Mesenchymal stem cell (in vitro differentiated cells and primary cell): ENCODE data around the gene TECPR2.
A peak's percentile ranks its signal among the peaks of the same experiment; 100 is the strongest.

Experiments
- DNase-seq: peaks from one replicate; pipeline ENCODE4 v3.0.0-alpha.2; 2013
- H2AFZ ChIP-seq: one replicate; pipeline ENCODE4 v1.6.1; 2013; ENCODE audit warnings: low read depth, mild to moderate bottlenecking, control low read depth, inconsistent platforms, low read length, moderate library complexity
- H2AK5ac ChIP-seq: 2 replicates; pipeline ENCODE4 v1.6.1; 2013; ENCODE audit warnings: low read length, moderate library complexity, mild to moderate bottlenecking, inconsistent platforms; ENCODE audit not compliant: severe bottlenecking
- H2BK120ac ChIP-seq: one replicate; pipeline ENCODE4 v1.6.1; 2013; ENCODE audit warnings: low read depth, mild to moderate bottlenecking, inconsistent platforms, low read length, moderate library complexity
- H2BK12ac ChIP-seq, 2 experiments: one replicate each; pipeline ENCODE4 v1.6.1; 2013; ENCODE audit warnings: inconsistent platforms in 2 of 2, low read length in 2 of 2, mild to moderate bottlenecking in 2 of 2, moderate library complexity in 2 of 2, control low read depth in 1 of 2
- H2BK15ac ChIP-seq: one replicate; pipeline ENCODE4 v1.6.1; 2013; ENCODE audit warnings: mild to moderate bottlenecking, low read depth, inconsistent platforms; ENCODE audit not compliant: poor library complexity, severe bottlenecking
- H2BK5ac ChIP-seq: 2 replicates; pipeline ENCODE4 v1.6.1; 2013; ENCODE audit warnings: low read depth, mild to moderate bottlenecking, low read length, control low read depth, inconsistent platforms; ENCODE audit not compliant: poor library complexity, severe bottlenecking
- H3K14ac ChIP-seq, 2 experiments: one replicate each; pipeline ENCODE4 v1.6.1; 2013; ENCODE audit warnings: inconsistent platforms in 2 of 2, low read length in 2 of 2, control low read depth in 1 of 2, mild to moderate bottlenecking in 1 of 2, moderate library complexity in 1 of 2
- H3K18ac ChIP-seq, 2 experiments: one replicate each; pipeline ENCODE4 v1.6.1; 2013; ENCODE audit warnings: inconsistent platforms in 2 of 2, low read length in 2 of 2, control low read depth in 1 of 2, low read depth in 1 of 2, mild to moderate bottlenecking in 1 of 2
- H3K23ac ChIP-seq, 2 experiments: one replicate each; pipeline ENCODE4 v1.6.1; 2013; ENCODE audit warnings: inconsistent platforms in 2 of 2, low read length in 2 of 2, mild to moderate bottlenecking in 2 of 2, moderate library complexity in 2 of 2, control low read depth in 1 of 2
- H3K27ac ChIP-seq: 2 replicates; pipeline ENCODE4 v1.5.1; 2013; ENCODE audit warnings: mild to moderate bottlenecking, moderate library complexity, low read length, control low read depth, inconsistent platforms; ENCODE audit not compliant: poor library complexity, severe bottlenecking
- H3K27me3 ChIP-seq, 2 experiments: 2 replicates each; pipeline versions ENCODE4 v1.6.1 to v1.7.0; 2013; ENCODE audit warnings: low read length in 2 of 2, mild to moderate bottlenecking in 2 of 2, moderate library complexity in 2 of 2, control low read depth in 1 of 2, inconsistent platforms in 1 of 2; ENCODE audit not compliant: control insufficient read depth in 1 of 2, insufficient read depth in 1 of 2
- H3K36me3 ChIP-seq, 2 experiments: 2 replicates each; pipeline versions ENCODE4 v1.6.1 to v1.7.0; 2013; ENCODE audit warnings: low read length in 2 of 2, control low read depth in 1 of 2, inconsistent platforms in 1 of 2, low read depth in 1 of 2, mild to moderate bottlenecking in 1 of 2; ENCODE audit not compliant: insufficient read depth in 2 of 2, control insufficient read depth in 1 of 2
- H3K4ac ChIP-seq, 2 experiments: one replicate each; pipeline ENCODE4 v1.6.1; 2013; ENCODE audit warnings: inconsistent platforms in 2 of 2, low read length in 2 of 2, mild to moderate bottlenecking in 2 of 2, moderate library complexity in 2 of 2, control low read depth in 1 of 2, low read depth in 1 of 2
- H3K4me1 ChIP-seq: 2 replicates; pipeline ENCODE4 v1.6.1; 2013; ENCODE audit warnings: low read depth, low read length, control low read depth; ENCODE audit not compliant: control insufficient read depth, insufficient read depth
- H3K4me2 ChIP-seq: 2 replicates; pipeline ENCODE4 v1.6.1; 2013; ENCODE audit warnings: low read length, mild to moderate bottlenecking, inconsistent platforms; ENCODE audit not compliant: poor library complexity, severe bottlenecking
- H3K4me3 ChIP-seq, 2 experiments: 2 replicates each; pipeline versions ENCODE4 v1.5.1 to v1.7.0; 2013; ENCODE audit warnings: low read length in 2 of 2, mild to moderate bottlenecking in 2 of 2, control low read depth in 1 of 2, low read depth in 1 of 2; ENCODE audit not compliant: insufficient read depth in 1 of 2
- H3K79me1 ChIP-seq: replicated peaks from 2 replicates; pipeline ENCODE4 v1.6.1; 2013; ENCODE audit warnings: mild to moderate bottlenecking, control low read depth, low read length, inconsistent platforms; ENCODE audit not compliant: poor library complexity, severe bottlenecking
- H3K9ac ChIP-seq: 2 replicates; pipeline ENCODE4 v1.7.0; 2013; ENCODE audit warnings: mild to moderate bottlenecking, low read length, moderate library complexity
- H3K9me3 ChIP-seq: 2 replicates; pipeline ENCODE4 v1.7.0; 2013; ENCODE audit warnings: mild to moderate bottlenecking, low read length; ENCODE audit not compliant: control insufficient read depth
- H4K8ac ChIP-seq: one replicate; pipeline ENCODE4 v1.6.1; 2013; ENCODE audit warnings: inconsistent platforms, mild to moderate bottlenecking, low read length, moderate library complexity
- H4K91ac ChIP-seq: one replicate; pipeline ENCODE4 v1.6.1; 2013; ENCODE audit warnings: mild to moderate bottlenecking, low read length, inconsistent platforms
- WGBS: methylation state at CpG from one replicate; pipeline ENCODE4 v1.1.7; 2013; ENCODE audit warnings: mixed read lengths; 5-methylcytosine and 5-hydroxymethylcytosine counted together

TECPR2 gene

GRCh38 chr14:102442241-102443211, 79.8 kb downstream of the TECPR2 start:
- Histone ChIP-seq H3K4me2 (no peak overlapping the region), H3K4ac (no peak overlapping the region), H2BK12ac (no peak overlapping the region), H3K79me1 (no peaks in the 10 kb centered on the region), H3K27ac (no peak overlapping the region), H3K9me3 (no peaks in the 10 kb centered on the region), H3K9ac (no peak overlapping the region), H3K36me3 (peaks cover 56 to 79% of the 10 kb centered on the region in 2 experiments), H2AK5ac (no peak overlapping the region), H3K4me3 (no peak overlapping the region), H3K4me1 (no peaks in the 10 kb centered on the region), H2BK5ac (no peak overlapping the region), H3K23ac (no peak overlapping the region), H4K91ac (no peak overlapping the region), H4K8ac (no peak overlapping the region), H3K18ac (no peak overlapping the region), H3K27me3 (no peaks in the 10 kb centered on the region), H2BK15ac (no peak overlapping the region), H2AFZ (no peak overlapping the region), H3K14ac (no peak overlapping the region), H2BK120ac (no peak overlapping the region)
- 95% methylated on average over 15 of the region's 15 CpGs for WGBS
- no peak for DNase-seq

- DNase-seq = no peak
- no peak overlapping the region for H2BK15ac ChIP-seq
- 98% methylated on average over 7 of the region's 7 CpGs for WGBS
Observed at GRCh38 chr14:102445066-102445465, 82.3 kb downstream of the TECPR2 start.

DNA sequence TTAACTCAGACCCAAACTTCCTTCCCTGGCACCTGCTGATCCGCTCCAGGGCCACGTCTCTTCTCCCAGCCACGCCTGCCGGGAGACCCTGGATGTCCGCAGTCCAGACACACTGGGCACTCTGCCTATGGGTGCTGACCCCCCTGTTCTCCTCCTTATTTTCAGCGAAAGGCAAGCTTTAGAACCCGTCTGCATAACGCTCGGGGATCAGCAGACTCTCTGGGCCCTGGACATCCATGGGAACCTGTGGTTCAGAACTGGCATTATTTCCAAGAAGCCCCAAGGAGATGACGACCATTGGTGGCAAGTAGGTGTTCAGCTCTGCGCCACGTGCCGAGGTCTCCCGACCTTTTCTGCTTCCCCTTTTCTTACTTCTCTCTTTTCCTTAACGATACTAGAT, 82.9 kb downstream of the TECPR2 start:
- no peaks in the 10 kb centered on the region for H3K9me3 ChIP-seq
- H2AK5ac ChIP-seq = no peak overlapping the region
- no peak overlapping the region for H2BK5ac ChIP-seq
- no peak overlapping the region for H3K23ac ChIP-seq
- DNase-seq = no peak
- H3K9ac ChIP-seq = no peak overlapping the region
- H2AFZ ChIP-seq = no peak overlapping the region
- H3K27me3 ChIP-seq = no peaks in the 10 kb centered on the region
- no peak overlapping the region for H4K8ac ChIP-seq
- no peak overlapping the region for H3K4me2 ChIP-seq
- no peak overlapping the region for H2BK12ac ChIP-seq
- no peak overlapping the region for H2BK120ac ChIP-seq
- no peak overlapping the region for H3K27ac ChIP-seq
- no peaks in the 10 kb centered on the region for H3K4me1 ChIP-seq
- H3K4ac ChIP-seq = no peak overlapping the region
- 96% methylated on average over 13 of the region's 15 CpGs for WGBS
- H4K91ac ChIP-seq = no peak overlapping the region
- no peak overlapping the region for H3K4me3 ChIP-seq
- H3K79me1 ChIP-seq = no peaks in the 10 kb centered on the region
- no peak overlapping the region for H3K14ac ChIP-seq
- H3K18ac ChIP-seq = no peak overlapping the region
- H3K36me3 ChIP-seq = peaks cover 57 to 89% of the 10 kb centered on the region in 2 experiments
- no peak overlapping the region for H2BK15ac ChIP-seq

More at GRCh38 chr14:102445066-102445465, 82.3 kb downstream of the TECPR2 start:
- H2AFZ ChIP-seq = no peak overlapping the region
- no peak overlapping the region for H3K27ac ChIP-seq
- no peak overlapping the region for H3K4ac ChIP-seq
- H2BK5ac ChIP-seq = no peak overlapping the region
- no peak overlapping the region for H2BK120ac ChIP-seq
- H2AK5ac ChIP-seq = no peak overlapping the region
- H3K14ac ChIP-seq = no peak overlapping the region
- no peaks in the 10 kb centered on the region for H3K79me1 ChIP-seq
- H4K91ac ChIP-seq = no peak overlapping the region
- no peak overlapping the region for H3K23ac ChIP-seq
- no peak overlapping the region for H3K9ac ChIP-seq
- H3K4me1 ChIP-seq = no peaks in the 10 kb centered on the region
- no peaks in the 10 kb centered on the region for H3K27me3 ChIP-seq
- no peak overlapping the region for H3K4me2 ChIP-seq
- H3K4me3 ChIP-seq = no peak overlapping the region
- peaks cover 56 to 89% of the 10 kb centered on the region in 2 experiments for H3K36me3 ChIP-seq
- H3K18ac ChIP-seq = no peak overlapping the region
- H4K8ac ChIP-seq = no peak overlapping the region
- H2BK12ac ChIP-seq = no peak overlapping the region
- H3K9me3 ChIP-seq = no peaks in the 10 kb centered on the region

- 90% methylated on average over 16 of the region's 17 CpGs for WGBS
- H3K36me3 ChIP-seq = peaks cover 61 to 89% of the 10 kb centered on the region in 2 experiments
- no peak overlapping the region for H3K23ac ChIP-seq
- H2AK5ac ChIP-seq = no peak overlapping the region
- H2AFZ ChIP-seq = no peak overlapping the region
- H3K4me3 ChIP-seq = no peak overlapping the region
- peak overlapping the region; percentile 18 for H4K91ac ChIP-seq
- H3K14ac ChIP-seq = no peak overlapping the region
- H2BK5ac ChIP-seq = no peak overlapping the region
- H3K4me1 ChIP-seq = peaks cover 2% of the 10 kb centered on the region
- no peaks in the 10 kb centered on the region for H3K9me3 ChIP-seq
- no peak overlapping the region for H2BK12ac ChIP-seq
- peaks cover 2% of the 10 kb centered on the region for H3K79me1 ChIP-seq
- no peak overlapping the region for H2BK15ac ChIP-seq
- no peak overlapping the region for H4K8ac ChIP-seq
- no peak overlapping the region for H3K4me2 ChIP-seq
- DNase-seq = no peak
- no peak overlapping the region for H3K18ac ChIP-seq
- H3K27me3 ChIP-seq = no peaks in the 10 kb centered on the region
- no peak overlapping the region for H3K9ac ChIP-seq
- H2BK120ac ChIP-seq = no peak overlapping the region
- no peak overlapping the region for H3K4ac ChIP-seq
- H3K27ac ChIP-seq = no peak overlapping the region
Observed at GRCh38 chr14:102450206-102451063, 87.7 kb downstream of the TECPR2 start.
